RPMI7951 (cell line): ENCODE measurements around the gene SEPTIN12. TPM values are rescaled to one million over a fixed set of nuclear protein-coding genes. Genes with fewer than 3 reads are reported as not detected.
"Not testable (repeated sequence)": the region's sequence is repeated elsewhere in the genome, so short reads cannot be mapped to it uniquely, and the experiment has no call there.

Source experiments
- DNase-seq: peaks from one replicate; pipeline ENCODE4 v3.0.0-alpha.2; 2012; ENCODE audit warnings: low read depth
- total RNA-seq: library from RNA; depleted of rRNA; stranded (reverse); fragments of >200 nt; shearing (Covaris generic); gene quantifications from 2 replicates; pipeline ENCODE4 v1.2.3, GENCODE V29; 2014

The SEPTIN12 gene
- total RNA-seq, 1 experiment from 2014 or later, result not detected

DNA sequence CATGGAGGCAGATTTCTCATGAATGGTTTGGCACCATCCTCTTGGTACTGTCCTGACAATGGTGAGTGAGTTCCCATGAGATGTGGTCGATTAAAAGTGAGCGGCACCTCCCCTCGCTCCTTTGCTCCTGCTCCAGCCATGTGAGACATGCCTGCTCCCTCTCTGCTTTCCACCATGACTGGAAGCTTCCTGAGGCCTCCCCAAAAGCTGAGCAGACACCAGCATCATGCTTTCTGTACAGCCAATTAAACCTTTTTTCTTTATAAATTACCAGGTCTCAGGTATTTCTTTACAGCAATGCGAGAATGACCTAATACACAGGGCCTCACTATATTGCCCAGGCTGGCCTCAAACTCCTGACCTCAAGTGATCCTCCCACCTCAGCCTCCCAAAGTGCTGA is 33.3 kb downstream of the SEPTIN12 start:
- DNase-seq, result no peak

- DNase-seq, result no peak
Observed at GRCh38 chr16:4753227-4753626, 34.9 kb downstream of the SEPTIN12 start.

DNA sequence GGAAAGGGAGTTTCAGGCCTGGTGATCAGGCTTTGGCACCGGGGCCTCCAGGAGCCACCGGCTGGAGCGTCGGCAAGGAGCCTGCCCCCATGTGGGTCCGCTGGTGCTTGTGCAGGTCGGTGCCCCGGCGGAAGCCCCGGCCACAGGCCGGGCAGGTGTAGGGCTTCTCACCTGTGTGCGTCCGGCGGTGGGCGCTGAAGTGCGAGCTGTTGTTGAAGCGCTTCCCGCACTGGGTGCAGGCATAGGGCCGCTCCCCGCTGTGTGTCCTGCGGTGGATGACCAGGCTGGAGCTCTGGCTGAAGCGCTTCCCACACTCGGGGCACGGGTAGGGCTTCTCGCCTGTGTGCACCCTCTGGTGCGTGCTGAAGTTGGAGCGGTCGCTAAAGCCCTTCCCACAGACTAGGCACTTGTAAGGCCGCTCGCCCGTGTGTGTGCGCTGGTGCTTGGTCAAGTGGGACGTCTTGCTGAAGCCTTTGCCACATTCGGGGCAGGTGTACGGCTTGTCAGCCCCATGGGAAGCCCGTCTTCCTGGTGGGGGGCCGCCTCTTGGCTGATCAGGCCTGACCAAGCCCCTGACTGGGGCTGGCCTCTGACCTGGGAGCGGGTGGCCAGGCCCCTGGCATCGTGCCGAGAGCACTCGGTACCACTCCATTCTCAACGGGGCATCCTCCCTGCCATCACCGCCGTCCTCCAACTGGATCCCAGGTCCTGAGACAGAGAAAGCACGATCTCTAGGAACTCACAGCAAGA is 35.6 kb downstream of the SEPTIN12 start:
- DNase-seq, result no peak

DNA sequence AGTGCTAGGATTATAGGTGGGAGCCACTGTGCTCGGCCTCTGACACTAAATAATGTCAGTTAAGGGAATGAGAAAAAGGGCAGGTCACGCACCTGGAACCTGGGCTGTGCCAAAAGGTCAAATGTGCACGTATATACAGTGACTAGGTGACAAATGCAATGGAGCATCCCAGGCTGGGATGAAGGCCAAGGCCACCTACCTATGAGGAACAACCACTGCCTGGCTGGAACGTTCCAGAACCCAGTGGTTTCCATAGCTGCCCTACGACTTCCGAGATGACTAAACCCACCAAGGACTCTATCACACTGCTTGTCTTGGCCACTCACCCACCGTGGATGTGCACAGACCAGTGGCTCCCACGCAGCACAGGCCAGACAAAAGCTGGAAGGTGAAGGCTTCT is 37.2 kb downstream of the SEPTIN12 start:
- no peak for DNase-seq

DNA sequence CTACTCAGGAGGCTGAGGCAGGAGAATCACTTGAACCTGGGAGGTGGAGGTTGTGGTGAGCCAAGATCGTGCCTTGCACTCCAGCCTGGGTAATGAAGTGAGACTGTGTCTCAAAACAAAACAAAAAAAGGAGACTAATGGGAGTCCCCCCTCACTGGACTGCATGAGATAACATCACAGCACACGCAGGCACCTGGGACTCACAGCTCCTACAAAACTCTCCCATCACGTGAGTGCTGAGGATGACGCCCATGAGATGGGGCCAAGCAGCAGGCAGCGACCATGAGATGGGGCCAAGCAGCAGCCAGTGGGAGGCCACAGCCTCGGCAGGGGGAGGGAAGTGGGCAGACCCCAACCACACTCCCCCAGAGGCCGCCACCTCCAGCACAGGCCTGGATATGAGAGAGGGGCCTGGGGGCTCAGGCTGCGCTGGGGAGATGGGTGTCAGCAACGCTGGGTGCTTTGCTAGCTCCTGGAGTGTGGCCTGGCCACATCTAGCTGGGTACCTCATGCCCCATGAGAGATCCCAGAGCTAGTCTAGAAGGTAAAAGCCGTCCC is 38.4 kb downstream of the SEPTIN12 start:
- DNase-seq, result no peak

- no peak for DNase-seq
Observed at GRCh38 chr16:4748682-4749411, 39.3 kb downstream of the SEPTIN12 start.

DNA sequence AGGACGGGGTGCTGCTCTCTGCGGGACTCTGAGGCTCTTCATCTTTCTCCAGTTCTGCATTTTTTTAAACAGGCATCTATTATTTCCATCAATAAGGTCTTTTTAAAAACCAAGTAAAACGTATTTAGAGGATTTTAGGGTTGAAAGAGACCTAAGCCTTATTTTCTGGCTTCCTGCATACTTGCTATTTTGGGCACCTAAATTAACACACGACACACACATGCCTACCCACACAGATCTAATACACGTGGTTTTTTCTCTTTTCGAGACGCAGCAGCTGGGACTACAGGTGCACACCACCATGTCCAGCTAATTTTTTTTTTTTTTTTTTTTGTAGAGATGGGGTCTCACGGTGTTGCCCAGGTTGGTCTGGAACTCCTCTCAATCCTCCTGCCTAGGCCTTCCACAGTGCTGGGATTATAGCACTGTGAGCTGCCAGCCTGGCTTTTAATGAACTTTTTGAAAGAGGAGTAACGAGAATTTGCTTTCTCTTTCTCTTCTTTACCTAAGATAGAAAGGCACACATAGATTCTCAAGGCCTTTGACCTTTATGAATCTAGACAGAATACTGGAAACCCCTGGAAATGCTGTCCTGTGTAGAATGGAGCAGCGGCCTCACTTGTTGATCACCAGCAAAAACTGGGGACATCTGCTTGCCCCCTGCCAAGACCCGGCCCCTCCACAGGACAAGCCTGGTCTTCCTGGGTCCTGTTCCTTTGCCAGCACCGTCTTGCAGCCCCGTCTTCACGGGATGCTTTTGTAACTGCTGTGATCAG is 40.1 kb downstream of the SEPTIN12 start:
- DNase-seq, result no peak

- DNase-seq, result no peak
Observed at GRCh38 chr16:4746991-4747574, 41.1 kb downstream of the SEPTIN12 start.

DNA sequence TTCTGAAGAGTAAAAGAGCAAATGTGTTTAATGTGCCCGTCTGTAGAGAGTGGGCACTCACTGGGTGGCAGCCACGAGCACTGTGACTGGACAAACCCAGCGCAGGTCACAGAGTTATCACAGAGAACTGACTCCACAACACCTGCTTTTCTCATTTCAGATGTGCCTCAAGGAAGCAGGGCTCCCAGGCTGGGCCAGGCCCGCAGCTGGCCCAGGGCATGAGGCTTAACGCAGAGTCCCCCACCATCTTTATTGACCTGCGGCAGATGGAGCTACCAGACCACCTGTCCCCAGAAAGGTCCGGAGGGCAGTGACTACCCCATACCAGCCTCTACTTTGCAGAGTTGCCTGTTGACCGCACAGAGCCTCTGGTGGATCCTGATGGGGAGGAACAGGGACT is 41.9 kb downstream of the SEPTIN12 start:
- DNase-seq, result no peak

DNA sequence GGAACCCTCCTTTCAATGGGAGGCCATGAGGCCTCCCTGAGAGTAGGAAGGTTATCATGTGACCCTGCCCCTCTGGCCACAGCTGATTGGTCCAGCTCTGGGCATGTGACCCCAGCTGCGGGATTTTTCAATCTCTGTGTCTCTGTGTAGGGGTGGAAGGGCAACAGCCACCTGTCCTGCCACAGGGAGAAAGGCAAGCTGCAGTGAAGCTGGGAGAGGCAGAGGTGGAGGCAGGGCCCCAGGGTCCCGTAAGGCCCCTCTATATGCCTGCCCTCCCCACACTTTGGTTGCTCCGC is 42.9 kb downstream of the SEPTIN12 start:
- DNase-seq, result no peak

- no peak for DNase-seq
Observed at GRCh38 chr16:4744555-4745273, 43.4 kb downstream of the SEPTIN12 start.

- no peak for DNase-seq
Observed at GRCh38 chr16:4743226-4743878, 44.8 kb downstream of the SEPTIN12 start.

DNA sequence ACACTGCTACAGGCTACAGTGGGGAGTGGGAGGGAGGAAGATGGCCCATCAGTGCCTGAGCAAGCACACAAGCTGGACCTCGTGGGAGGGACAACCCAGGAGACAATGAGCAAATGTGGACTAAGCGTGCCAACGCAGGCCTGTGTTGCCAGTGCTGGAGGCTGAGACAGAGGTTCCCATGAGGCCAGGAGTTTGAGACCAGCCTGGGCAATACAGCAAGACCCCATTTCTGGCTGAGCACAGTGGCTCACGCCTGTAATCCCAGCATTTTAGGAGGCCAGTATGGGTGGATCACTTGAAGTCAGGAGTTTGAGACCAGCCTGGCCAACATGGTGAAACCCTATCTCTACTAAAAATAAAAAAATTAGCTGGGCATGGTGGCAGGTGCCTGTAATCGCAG is 49.8 kb downstream of the SEPTIN12 start:
- DNase-seq, result not testable (repeated sequence)

GRCh38 chr16:4737545-4737944 is 50.6 kb downstream of the SEPTIN12 start:
- no peak for DNase-seq

- DNase-seq, result no peak
Observed at GRCh38 chr16:4736546-4736945, 51.6 kb downstream of the SEPTIN12 start.

GRCh38 chr16:4734730-4735535 is 53.2 kb downstream of the SEPTIN12 start:
- DNase-seq, result peak; percentile 79

DNA sequence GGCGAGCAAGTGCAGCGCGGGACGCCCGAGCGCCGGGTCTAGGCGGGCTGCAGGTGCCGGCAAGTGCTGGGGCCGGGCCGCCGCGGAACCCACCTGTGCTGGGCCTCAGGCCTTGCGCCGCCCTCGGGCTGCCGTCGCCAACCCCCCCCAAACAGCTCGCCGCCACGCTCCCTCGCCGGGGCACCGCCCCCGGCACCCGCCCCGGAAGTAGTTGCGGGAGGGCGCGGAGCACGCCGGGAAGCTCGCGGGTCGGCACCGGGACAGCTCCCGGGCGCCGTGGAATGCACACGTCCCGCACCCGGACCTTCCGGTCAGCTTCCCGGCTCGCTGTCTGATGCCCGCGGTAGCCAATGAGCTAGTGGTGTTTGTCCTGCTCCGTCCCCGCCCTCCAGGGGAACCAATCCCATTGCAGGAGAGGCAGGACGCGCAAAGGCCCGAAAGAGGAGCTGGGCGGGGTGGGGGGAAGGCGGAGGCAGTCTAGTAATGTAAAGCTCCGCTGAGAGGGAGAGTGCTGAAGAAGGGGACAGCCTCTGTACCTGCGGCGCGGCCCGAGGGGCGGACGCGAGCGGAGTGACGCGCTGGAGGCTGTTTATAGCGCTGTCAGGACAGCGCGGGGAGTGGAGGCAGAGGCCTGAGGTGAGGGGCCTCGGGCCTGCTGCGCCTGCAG is 53.9 kb downstream of the SEPTIN12 start, which contains the start of the genes ANKS3 and DNAAF8:
ANKS3 (minus strand) TSS at position 209 of the 667 bp plus-strand sequence. CDS start 4,122 bp downstream, outside the sequence.
DNAAF8 (plus strand) TSS at position 475 of the 667 bp plus-strand sequence. CDS start 1,978 bp downstream, outside the sequence.
- DNase-seq, result peak; percentile 96

DNA sequence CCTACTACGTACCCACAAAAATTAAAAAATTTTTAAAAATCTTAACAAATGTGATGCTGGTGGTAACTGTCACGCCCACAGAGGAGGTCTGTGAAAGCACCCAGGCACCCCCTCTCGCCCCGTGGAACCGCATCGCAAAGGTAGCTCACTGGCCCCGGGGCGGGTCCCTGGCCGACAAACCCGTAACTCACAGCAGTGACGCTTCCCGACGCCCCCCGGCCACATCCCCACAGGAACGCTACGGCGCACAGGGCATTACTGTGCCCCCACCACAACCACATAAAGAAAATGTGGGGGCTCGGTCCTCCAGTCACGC is 54.4 kb downstream of the SEPTIN12 start:
- no peak for DNase-seq

DNA sequence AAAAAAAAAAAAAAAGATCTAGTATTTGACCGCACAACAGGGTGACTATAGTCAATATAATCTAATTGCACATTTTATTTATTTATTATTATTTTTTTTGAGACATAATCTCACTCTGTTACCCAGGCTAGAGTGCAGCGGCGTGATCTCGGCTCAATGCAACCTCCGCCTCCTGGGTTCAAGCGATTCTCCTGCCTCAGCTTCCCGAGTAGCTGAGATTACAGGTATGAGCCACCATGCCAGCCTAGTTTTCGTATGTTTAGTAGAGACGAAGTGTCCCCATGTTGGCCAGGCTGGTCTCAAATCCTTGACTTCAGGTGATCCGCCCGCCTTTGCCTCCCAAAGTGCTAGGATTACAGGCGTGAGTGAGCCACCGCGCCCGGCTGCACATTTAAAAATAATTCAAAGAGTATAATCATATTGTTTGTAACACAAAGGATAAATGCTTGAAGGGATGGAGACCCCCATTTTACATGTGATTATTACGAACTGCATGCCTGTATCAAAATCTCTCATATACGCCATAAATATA is 54.9 kb downstream of the SEPTIN12 start:
- no peak for DNase-seq
